ENCODE results near the gene NOTCH1. TPM values are rescaled to one million over a fixed set of nuclear protein-coding genes. Genes with fewer than 3 reads are reported as not detected.

Gene NOTCH1
- polyA plus RNA-seq, 6 donors from 2014 or later, result 0.05 to 8.0 (median 2.4) TPM

DNA sequence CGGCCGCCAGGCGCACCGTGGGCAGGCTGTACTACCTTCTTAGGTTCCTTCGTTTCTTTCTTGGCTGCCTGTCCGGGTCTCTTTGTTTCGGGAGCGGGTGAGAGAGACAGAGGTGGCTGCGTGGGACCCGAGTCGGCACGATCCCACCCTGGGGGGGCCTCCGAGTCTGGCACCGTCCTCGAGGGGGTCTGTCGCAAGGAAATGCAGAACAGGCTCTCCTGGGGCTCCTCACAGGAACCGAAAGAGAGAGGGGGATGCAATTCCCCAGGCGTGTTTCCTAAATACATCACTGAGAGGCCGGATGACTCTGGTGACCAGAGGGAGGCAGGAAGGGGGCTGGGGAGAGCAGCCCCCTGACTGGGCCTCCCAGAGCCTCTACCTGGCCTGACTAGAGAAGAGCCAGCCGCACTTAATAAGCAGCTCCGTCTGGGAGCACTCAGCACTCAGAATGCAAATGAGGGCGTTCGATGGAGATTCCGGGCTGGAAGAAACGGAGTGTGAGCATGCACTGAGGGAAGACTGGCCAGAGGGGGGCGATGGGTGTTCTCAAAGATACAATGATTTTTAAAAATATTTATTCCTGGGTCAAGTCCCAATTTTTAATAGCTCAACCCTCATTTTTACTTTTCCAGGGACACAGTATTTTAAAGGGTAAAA is 94.5 kb downstream of the NOTCH1 start:
- no peak overlapping the region for H3K27ac Mint-ChIP-seq
- H3K4me3 Mint-ChIP-seq, result no peak overlapping the region
- ATAC-seq (ENCODE audit: low read depth in 2 of 2) (no peak), DNase-seq (no peak)
- H3K36me3 Mint-ChIP-seq, result peaks cover 8 to 30% of the 10 kb centered on the region in 2 donors
- no peaks in the 10 kb centered on the region for H3K4me1 Mint-ChIP-seq
- H3K9me3 Mint-ChIP-seq, result no peaks in the 10 kb centered on the region
- H3K27me3 Mint-ChIP-seq, result no peaks in the 10 kb centered on the region

DNA sequence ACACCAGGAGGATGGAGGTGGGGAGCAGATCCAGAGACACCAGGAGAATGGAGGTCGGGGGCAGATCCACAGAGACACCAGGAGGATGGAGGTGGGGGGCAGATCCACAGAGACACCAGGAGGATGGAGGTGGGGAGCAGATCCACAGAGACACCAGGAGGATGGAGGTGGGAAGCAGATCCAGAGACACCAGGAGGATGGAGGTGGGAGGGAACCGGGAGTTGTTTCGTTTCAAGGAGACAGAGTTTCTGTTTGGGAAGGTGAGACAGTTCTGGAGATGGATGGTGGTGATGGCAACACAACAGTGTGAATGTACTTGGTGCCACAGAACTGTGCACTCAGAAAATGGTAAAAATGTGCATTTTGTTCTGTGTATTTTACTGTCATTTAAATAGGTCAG is 97.2 kb downstream of the NOTCH1 start:
- peaks cover 0 to 1% (median 0%) of the 10 kb centered on the region in 3 donors for H3K4me1 Mint-ChIP-seq
- no peaks in the 10 kb centered on the region for H3K9me3 Mint-ChIP-seq
- H3K36me3 Mint-ChIP-seq, result peaks cover 8 to 28% of the 10 kb centered on the region in 2 donors
- no peak overlapping the region for H3K27ac Mint-ChIP-seq
- no peak for DNase-seq
- no peak overlapping the region for H3K4me3 Mint-ChIP-seq
- H3K27me3 Mint-ChIP-seq, result no peaks in the 10 kb centered on the region
- no peak for ATAC-seq (ENCODE audit: low read depth in 2 of 2)

DNA sequence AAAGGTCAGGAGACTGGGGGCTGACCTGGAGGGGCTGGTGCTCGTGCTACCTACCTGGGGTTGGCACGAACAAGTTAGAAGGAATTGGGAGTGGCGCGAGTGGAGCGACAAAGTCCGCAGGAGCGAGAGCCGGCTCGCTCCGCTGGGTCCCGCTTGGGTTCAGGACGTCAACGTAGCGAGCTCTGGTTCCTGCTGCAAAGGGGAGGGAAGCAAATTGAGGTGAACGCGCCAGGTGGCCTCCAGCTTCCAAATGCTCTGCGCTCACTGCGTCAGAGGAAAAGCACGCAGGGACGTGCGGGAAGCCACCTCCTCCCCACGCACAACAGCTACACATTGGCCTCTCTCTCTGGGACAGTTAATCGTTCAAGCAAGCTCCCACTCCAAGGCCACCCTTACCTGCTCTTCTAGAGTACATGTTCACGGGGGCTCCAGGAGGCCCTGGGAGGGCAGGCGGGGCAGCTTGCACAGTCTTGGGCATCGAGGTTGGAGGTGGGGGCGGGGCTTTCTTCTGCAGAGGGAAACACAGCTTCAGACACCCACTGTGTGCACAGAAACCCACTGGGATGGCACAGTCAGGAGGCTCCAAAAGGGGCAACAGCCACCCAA is 98.6 kb downstream of the NOTCH1 start:
- Mint-ChIP-seq H3K4me1 (peaks cover 0 to 6% (median 3%) of the 10 kb centered on the region in 3 donors), H3K27me3 (no peaks in the 10 kb centered on the region), H3K9me3 (no peaks in the 10 kb centered on the region), H3K4me3 (peak overlapping the region in 1 of 8 donors; percentile 27), H3K27ac (no peak overlapping the region), H3K36me3 (peaks cover 8 to 23% of the 10 kb centered on the region in 2 donors)
- no peak for ATAC-seq (ENCODE audit: low read depth in 2 of 2)
- DNase-seq, result no peak

DNA sequence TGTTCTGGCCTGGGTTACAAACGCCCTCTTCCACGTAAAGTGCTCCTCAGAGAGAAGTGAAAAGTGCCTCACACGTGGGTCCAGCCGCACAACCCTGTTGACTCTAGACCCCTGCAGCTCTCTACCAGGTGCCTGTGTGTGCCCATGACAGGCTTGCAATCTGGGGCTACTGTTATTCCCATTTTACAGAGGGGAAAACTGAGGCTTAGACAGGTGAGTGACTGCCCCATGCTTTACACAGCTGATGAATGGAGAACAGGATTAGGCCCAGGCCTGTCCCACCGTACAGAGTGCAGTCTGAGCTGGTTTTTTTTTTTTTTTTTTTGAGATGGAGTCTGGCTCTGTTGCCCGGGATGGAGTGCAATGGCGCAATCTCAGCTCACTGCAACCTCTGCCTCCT is 100.0 kb downstream of the NOTCH1 start:
- peaks cover 8 to 16% of the 10 kb centered on the region in 2 donors for H3K36me3 Mint-ChIP-seq
- no peak overlapping the region for H3K4me3 Mint-ChIP-seq

More for the DNA sequence above, 100.0 kb downstream of the NOTCH1 start:
- H3K9me3 Mint-ChIP-seq, result no peaks in the 10 kb centered on the region
- DNase-seq, result no peak
- no peaks in the 10 kb centered on the region for H3K27me3 Mint-ChIP-seq
- no peak for ATAC-seq (ENCODE audit: low read depth in 2 of 2)
- H3K4me1 Mint-ChIP-seq, result peaks cover 0 to 6% (median 3%) of the 10 kb centered on the region in 3 donors
- H3K27ac Mint-ChIP-seq, result no peak overlapping the region

Other genes with a start within 250 kb of the NOTCH1 start
- gene CCDC187, start 242.0 kb downstream of the NOTCH1 start, polyA plus RNA-seq (ENCODE audit: low read depth in 6 of 6), result 1 to 10 TPM in 3 of 6 donors, under 1 TPM in 3; 0.38 to 4.3 (median 1.5) TPM
- gene GPSM1, start 218.5 kb downstream of the NOTCH1 start, polyA plus RNA-seq (ENCODE audit: low read depth in 6 of 6), result 1 to 10 TPM in 2 of 6 donors, under 1 TPM in 3, not detected in 1; 0.69 to 1.6 (median 0.94) TPM
- 10 to 100 TPM; 42.2 to 93.0 (median 57.2) TPM for gene DNLZ, start 182.3 kb downstream of the NOTCH1 start, polyA plus RNA-seq (ENCODE audit: low read depth in 6 of 6)
- gene CARD9, start 172.4 kb downstream of the NOTCH1 start, polyA plus RNA-seq (ENCODE audit: low read depth in 6 of 6), result under 1 TPM in 5 of 6 donors, not detected in 1; 0.16 to 0.52 (median 0.33) TPM
- gene SNAPC4, start 145.9 kb downstream of the NOTCH1 start, polyA plus RNA-seq (ENCODE audit: low read depth in 6 of 6), result 1 to 10 TPM in 5 of 6 donors, not detected in 1; 1.1 to 2.1 (median 1.3) TPM
- gene ENTR1, start 135.4 kb downstream of the NOTCH1 start, polyA plus RNA-seq (ENCODE audit: low read depth in 6 of 6), result 10 to 100 TPM in 5 of 6 donors, 1 to 10 TPM in 1; 6.4 to 15.8 (median 14.4) TPM
- gene PMPCA, start 135.4 kb downstream of the NOTCH1 start, polyA plus RNA-seq (ENCODE audit: low read depth in 6 of 6), result 10 to 100 TPM; 28.1 to 39.8 (median 35.1) TPM
- 1 to 10 TPM in 5 of 6 donors, under 1 TPM in 1; 0.61 to 6.8 (median 3.2) TPM for gene INPP5E, start 106.2 kb downstream of the NOTCH1 start, polyA plus RNA-seq (ENCODE audit: low read depth in 6 of 6)
- 10 to 100 TPM; 10.3 to 35.2 (median 20.0) TPM for gene SEC16A, start 63.0 kb downstream of the NOTCH1 start, polyA plus RNA-seq (ENCODE audit: low read depth in 6 of 6)
- gene EGFL7, start 116.9 kb upstream of the NOTCH1 start, polyA plus RNA-seq (ENCODE audit: low read depth in 6 of 6), result under 1 TPM in 2 of 6 donors, not detected in 4; 0.33 TPM
- 10 to 100 TPM; 36.1 to 59.9 (median 48.0) TPM for gene AGPAT2, start 141.4 kb upstream of the NOTCH1 start, polyA plus RNA-seq (ENCODE audit: low read depth in 6 of 6)
- gene DIPK1B, start 166.5 kb upstream of the NOTCH1 start, polyA plus RNA-seq (ENCODE audit: low read depth in 6 of 6), result 10 to 100 TPM in 4 of 6 donors, 1 to 10 TPM in 1, under 1 TPM in 1; 0.91 to 71.6 (median 15.1) TPM
- gene LCN10, start 196.9 kb upstream of the NOTCH1 start, polyA plus RNA-seq (ENCODE audit: low read depth in 6 of 6), result 10 to 100 TPM; 46.1 to 86.0 (median 65.3) TPM
- gene LCN6, start 202.5 kb upstream of the NOTCH1 start, polyA plus RNA-seq (ENCODE audit: low read depth in 6 of 6), result not detected
- 10 to 100 TPM in 2 of 6 donors, under 1 TPM in 3, not detected in 1; 0.39 to 69.1 (median 0.73) TPM for gene LCN8, start 212.2 kb upstream of the NOTCH1 start, polyA plus RNA-seq (ENCODE audit: low read depth in 6 of 6)
- gene LCN15, start 218.5 kb upstream of the NOTCH1 start, polyA plus RNA-seq (ENCODE audit: low read depth in 6 of 6), result under 1 TPM in 1 of 6 donors, not detected in 5; 0.09 TPM
- 10 to 100 TPM; 29.3 to 47.7 (median 35.7) TPM for gene TMEM141, start 245.3 kb upstream of the NOTCH1 start, polyA plus RNA-seq (ENCODE audit: low read depth in 6 of 6)

Data from naive B cell (primary cell).